Neural cell (in vitro differentiated cells): ENCODE results near the gene CLTRN. TPM values are rescaled to one million over a fixed set of nuclear protein-coding genes. Genes with fewer than 3 reads are reported as not detected.

Source experiments
- H2AFZ ChIP-seq: fragments of 200-600, 300-800 bp; sonication (generic), shearing (Covaris generic); 2 replicates; pipeline ENCODE4 v1.6.0; 2014; ENCODE audit warnings: low read depth, mild to moderate bottlenecking, antibody characterized with exemption, low read length, moderate library complexity
- H3F3A ChIP-seq: fragments of 200-600 bp; shearing (Covaris generic); 2 replicates; pipeline ENCODE4 v1.6.1; 2016; ENCODE audit warnings: mild to moderate bottlenecking, moderate library complexity, mixed read lengths, antibody characterized with exemption, low read length; ENCODE audit not compliant: insufficient read depth, poor library complexity, severe bottlenecking
- H3K27ac ChIP-seq: fragments of 200-600, 300-800 bp; sonication (generic), shearing (Covaris generic); 2 replicates; pipeline ENCODE4 v1.5.1; 2014; ENCODE audit warnings: mild to moderate bottlenecking, low read length, moderate library complexity
- H3K27me3 ChIP-seq: fragments of 300-800, 200-600 bp; sonication (generic), shearing (Covaris generic); 2 replicates; pipeline ENCODE4 v1.6.0; 2014; ENCODE audit warnings: mild to moderate bottlenecking, low read depth, low read length, moderate library complexity; ENCODE audit not compliant: insufficient read depth
- H3K36me3 ChIP-seq: fragments of 300-800, 200-600 bp; sonication (generic), shearing (Covaris generic); 2 replicates; pipeline ENCODE4 v1.5.1; 2014; ENCODE audit warnings: mild to moderate bottlenecking, antibody characterized with exemption, low read length, moderate library complexity; ENCODE audit not compliant: insufficient read depth
- H3K4me2 ChIP-seq: fragments of 300-800, 200-600 bp; sonication (generic), shearing (Covaris generic); 2 replicates; pipeline ENCODE4 v1.6.0; 2014; ENCODE audit warnings: mild to moderate bottlenecking, low read length
- H3K4me3 ChIP-seq: fragments of 300-800, 200-600 bp; sonication (generic), shearing (Covaris generic); 2 replicates; pipeline ENCODE4 v1.5.1; 2014; ENCODE audit warnings: mild to moderate bottlenecking, low read length, moderate library complexity
- H3K79me2 ChIP-seq: fragments of 200-600 bp; shearing (Covaris generic); replicated peaks from 2 replicates; pipeline ENCODE4 v1.6.0; 2014; ENCODE audit warnings: mild to moderate bottlenecking, low read length, moderate library complexity; ENCODE audit not compliant: insufficient read depth
- H3K9ac ChIP-seq: fragments of 300-800, 200-600 bp; sonication (generic), shearing (Covaris generic); 2 replicates; pipeline ENCODE4 v1.6.1; 2016; ENCODE audit warnings: mild to moderate bottlenecking, low read length, mixed read lengths
- H3K9me2 ChIP-seq: fragments of 200-600 bp; shearing (Covaris generic); 2 replicates; pipeline ENCODE4 v1.6.1; 2016; ENCODE audit warnings: mild to moderate bottlenecking, low read length, mixed read lengths; ENCODE audit not compliant: insufficient read depth
- H3K9me3 ChIP-seq: fragments of 200-600, 300-800 bp; sonication (generic), shearing (Covaris generic); 2 replicates; pipeline ENCODE4 v1.6.1; 2016; ENCODE audit warnings: mild to moderate bottlenecking, mixed run types, low read length, moderate library complexity, mixed read lengths
- H4K20me1 ChIP-seq: fragments of 200-600 bp; shearing (Covaris generic); 2 replicates; pipeline ENCODE4 v1.6.1; 2016; ENCODE audit warnings: mild to moderate bottlenecking, mixed run types; ENCODE audit not compliant: insufficient read depth
- EP300 ChIP-seq: fragments of 450-650 bp; conservative IDR thresholded peaks from 2 replicates; pipeline ENCODE4 v1.6.1; 2014; ENCODE audit warnings: antibody characterized with exemption, mild to moderate bottlenecking, moderate library complexity; ENCODE audit not compliant: poor library complexity, severe bottlenecking
- EZH2 ChIP-seq: fragments of 200-600, 300-800 bp; shearing (Covaris generic), sonication (generic); IDR thresholded peaks from 2 replicates; pipeline ENCODE4 v1.6.1; 2014; ENCODE audit warnings: antibody characterized with exemption, low read length, borderline replicate concordance, mild to moderate bottlenecking; ENCODE audit not compliant: insufficient read depth, poor library complexity, severe bottlenecking
- MXI1 ChIP-seq: fragments of 450-650 bp; conservative IDR thresholded peaks from 2 replicates; pipeline ENCODE4 v1.6.1; 2014; ENCODE audit warnings: antibody characterized with exemption, mild to moderate bottlenecking; ENCODE audit not compliant: poor library complexity, severe bottlenecking
- POLR2AphosphoS5 ChIP-seq: IDR thresholded peaks from 2 replicates; pipeline ENCODE4 v1.6.1; 2012
- RAD21 ChIP-seq: fragments of 450-650 bp; conservative IDR thresholded peaks from 2 replicates; pipeline ENCODE4 v1.6.1; 2014; ENCODE audit warnings: antibody characterized with exemption, mild to moderate bottlenecking, moderate library complexity
- SMC3 ChIP-seq: fragments of 450-650 bp; conservative IDR thresholded peaks from 2 replicates; pipeline ENCODE4 v1.6.1; 2014; ENCODE audit warnings: antibody characterized with exemption, mild to moderate bottlenecking, moderate library complexity; ENCODE audit not compliant: poor library complexity
- TAF1 ChIP-seq: IDR thresholded peaks from 2 replicates; pipeline ENCODE4 v1.6.1; 2012; ENCODE audit warnings: low read depth
- polyA plus RNA-seq: library from polyadenylated mRNA; depleted of rRNA; stranded (reverse); fragments of >200 nt; gene quantifications from 2 replicates; pipeline ENCODE4 v1.2.3, GENCODE V29; 2014
- TF ChIP-seq, protein P1 (sequence below): IDR thresholded peaks from 2 replicates; pipeline ENCODE4 v1.6.1; 2012; ENCODE audit warnings: borderline replicate concordance
- TF ChIP-seq, protein P2 (sequence below): fragments of 450-650 bp; IDR thresholded peaks from 2 replicates; pipeline ENCODE4 v1.5.1; 2014; ENCODE audit warnings: antibody characterized with exemption, mild to moderate bottlenecking, moderate library complexity; ENCODE audit not compliant: poor library complexity, severe bottlenecking

The CLTRN gene
- polyA plus RNA-seq, 1 donor from 2014 or later, result 2.2 TPM

DNA sequence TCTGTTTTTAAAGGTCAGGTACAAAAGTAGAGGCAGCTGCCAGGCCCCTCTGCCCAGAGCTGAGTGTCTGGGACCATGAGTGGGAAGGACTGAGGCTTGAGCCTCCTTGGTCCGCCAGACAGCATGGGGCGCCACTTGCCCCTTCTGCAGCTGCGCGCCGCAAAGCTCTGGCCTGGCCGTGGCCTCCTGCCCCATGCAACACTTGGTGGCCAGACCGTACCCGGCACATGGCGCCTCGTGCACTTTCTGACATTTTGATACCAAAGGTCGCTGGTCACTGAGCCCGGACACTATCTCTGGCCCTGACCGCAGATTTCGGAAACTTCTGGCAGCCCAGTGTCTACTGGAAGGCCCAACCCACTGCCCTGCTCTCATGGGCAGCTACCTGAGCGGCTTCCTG is 18.6 kb downstream of the CLTRN start:
- H3K9ac ChIP-seq, result no peak overlapping the region
- no peaks in the 10 kb centered on the region for H3K27me3 ChIP-seq
- H3K79me2 ChIP-seq, result no peaks in the 10 kb centered on the region
- no peak overlapping the region for H3K27ac ChIP-seq
- H3K4me2 ChIP-seq, result no peak overlapping the region
- TF ChIP-seq RAD21, result no peak
- no peak for TF ChIP-seq EP300
- TF ChIP-seq SMC3, result no peak
- TF ChIP-seq, protein P1, sequence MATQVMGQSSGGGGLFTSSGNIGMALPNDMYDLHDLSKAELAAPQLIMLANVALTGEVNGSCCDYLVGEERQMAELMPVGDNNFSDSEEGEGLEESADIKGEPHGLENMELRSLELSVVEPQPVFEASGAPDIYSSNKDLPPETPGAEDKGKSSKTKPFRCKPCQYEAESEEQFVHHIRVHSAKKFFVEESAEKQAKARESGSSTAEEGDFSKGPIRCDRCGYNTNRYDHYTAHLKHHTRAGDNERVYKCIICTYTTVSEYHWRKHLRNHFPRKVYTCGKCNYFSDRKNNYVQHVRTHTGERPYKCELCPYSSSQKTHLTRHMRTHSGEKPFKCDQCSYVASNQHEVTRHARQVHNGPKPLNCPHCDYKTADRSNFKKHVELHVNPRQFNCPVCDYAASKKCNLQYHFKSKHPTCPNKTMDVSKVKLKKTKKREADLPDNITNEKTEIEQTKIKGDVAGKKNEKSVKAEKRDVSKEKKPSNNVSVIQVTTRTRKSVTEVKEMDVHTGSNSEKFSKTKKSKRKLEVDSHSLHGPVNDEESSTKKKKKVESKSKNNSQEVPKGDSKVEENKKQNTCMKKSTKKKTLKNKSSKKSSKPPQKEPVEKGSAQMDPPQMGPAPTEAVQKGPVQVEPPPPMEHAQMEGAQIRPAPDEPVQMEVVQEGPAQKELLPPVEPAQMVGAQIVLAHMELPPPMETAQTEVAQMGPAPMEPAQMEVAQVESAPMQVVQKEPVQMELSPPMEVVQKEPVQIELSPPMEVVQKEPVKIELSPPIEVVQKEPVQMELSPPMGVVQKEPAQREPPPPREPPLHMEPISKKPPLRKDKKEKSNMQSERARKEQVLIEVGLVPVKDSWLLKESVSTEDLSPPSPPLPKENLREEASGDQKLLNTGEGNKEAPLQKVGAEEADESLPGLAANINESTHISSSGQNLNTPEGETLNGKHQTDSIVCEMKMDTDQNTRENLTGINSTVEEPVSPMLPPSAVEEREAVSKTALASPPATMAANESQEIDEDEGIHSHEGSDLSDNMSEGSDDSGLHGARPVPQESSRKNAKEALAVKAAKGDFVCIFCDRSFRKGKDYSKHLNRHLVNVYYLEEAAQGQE, result no peak
- TF ChIP-seq EZH2, result no peak
- TF ChIP-seq MXI1, result no peak
- TF ChIP-seq TAF1, result no peak
- TF ChIP-seq, protein P2, sequence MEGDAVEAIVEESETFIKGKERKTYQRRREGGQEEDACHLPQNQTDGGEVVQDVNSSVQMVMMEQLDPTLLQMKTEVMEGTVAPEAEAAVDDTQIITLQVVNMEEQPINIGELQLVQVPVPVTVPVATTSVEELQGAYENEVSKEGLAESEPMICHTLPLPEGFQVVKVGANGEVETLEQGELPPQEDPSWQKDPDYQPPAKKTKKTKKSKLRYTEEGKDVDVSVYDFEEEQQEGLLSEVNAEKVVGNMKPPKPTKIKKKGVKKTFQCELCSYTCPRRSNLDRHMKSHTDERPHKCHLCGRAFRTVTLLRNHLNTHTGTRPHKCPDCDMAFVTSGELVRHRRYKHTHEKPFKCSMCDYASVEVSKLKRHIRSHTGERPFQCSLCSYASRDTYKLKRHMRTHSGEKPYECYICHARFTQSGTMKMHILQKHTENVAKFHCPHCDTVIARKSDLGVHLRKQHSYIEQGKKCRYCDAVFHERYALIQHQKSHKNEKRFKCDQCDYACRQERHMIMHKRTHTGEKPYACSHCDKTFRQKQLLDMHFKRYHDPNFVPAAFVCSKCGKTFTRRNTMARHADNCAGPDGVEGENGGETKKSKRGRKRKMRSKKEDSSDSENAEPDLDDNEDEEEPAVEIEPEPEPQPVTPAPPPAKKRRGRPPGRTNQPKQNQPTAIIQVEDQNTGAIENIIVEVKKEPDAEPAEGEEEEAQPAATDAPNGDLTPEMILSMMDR, result no peak
- TF ChIP-seq POLR2AphosphoS5, result no peak
- no peaks in the 10 kb centered on the region for H3K9me3 ChIP-seq
- no peak overlapping the region for H3K4me3 ChIP-seq
- H4K20me1 ChIP-seq, result no peaks in the 10 kb centered on the region
- H3K36me3 ChIP-seq, result no peaks in the 10 kb centered on the region
- no peaks in the 10 kb centered on the region for H3F3A ChIP-seq
- no peak overlapping the region for H2AFZ ChIP-seq
- no peaks in the 10 kb centered on the region for H3K9me2 ChIP-seq

DNA sequence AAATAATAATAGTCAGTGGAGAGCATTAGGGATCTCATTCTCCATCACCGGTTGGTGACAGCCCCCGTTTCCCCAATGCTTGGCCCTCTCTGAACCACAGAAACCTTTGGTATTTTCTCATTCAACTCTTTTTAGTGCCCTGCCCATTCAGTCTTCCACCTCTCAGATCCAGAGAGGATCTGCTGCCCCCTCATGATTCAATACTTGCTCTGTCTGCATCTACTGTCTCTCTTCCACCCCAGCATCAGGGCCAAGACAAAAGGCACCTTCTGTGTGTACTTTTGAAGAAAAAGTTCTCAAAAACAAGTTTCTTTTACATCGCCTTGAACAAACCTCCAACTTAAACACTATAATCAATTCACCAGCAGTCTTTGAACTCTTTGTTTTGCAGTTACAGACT is 19.3 kb downstream of the CLTRN start:
- H3K4me3 ChIP-seq, result no peak overlapping the region
- H3K27ac ChIP-seq, result no peak overlapping the region
- H3F3A ChIP-seq, result no peaks in the 10 kb centered on the region
- no peaks in the 10 kb centered on the region for H3K79me2 ChIP-seq
- H3K27me3 ChIP-seq, result no peaks in the 10 kb centered on the region
- no peak for TF ChIP-seq EZH2
- no peak for TF ChIP-seq POLR2AphosphoS5
- TF ChIP-seq, protein P1, result no peak
- TF ChIP-seq MXI1, result no peak
- no peak for TF ChIP-seq EP300
- TF ChIP-seq RAD21, result no peak
- no peak for TF ChIP-seq SMC3
- H3K9ac ChIP-seq, result no peak overlapping the region
- no peaks in the 10 kb centered on the region for H3K9me2 ChIP-seq
- no peak overlapping the region for H2AFZ ChIP-seq
- H4K20me1 ChIP-seq, result no peaks in the 10 kb centered on the region
- no peaks in the 10 kb centered on the region for H3K9me3 ChIP-seq
- no peak overlapping the region for H3K4me2 ChIP-seq
- no peaks in the 10 kb centered on the region for H3K36me3 ChIP-seq
